ENCODE data around the gene FAM170B.

DNA sequence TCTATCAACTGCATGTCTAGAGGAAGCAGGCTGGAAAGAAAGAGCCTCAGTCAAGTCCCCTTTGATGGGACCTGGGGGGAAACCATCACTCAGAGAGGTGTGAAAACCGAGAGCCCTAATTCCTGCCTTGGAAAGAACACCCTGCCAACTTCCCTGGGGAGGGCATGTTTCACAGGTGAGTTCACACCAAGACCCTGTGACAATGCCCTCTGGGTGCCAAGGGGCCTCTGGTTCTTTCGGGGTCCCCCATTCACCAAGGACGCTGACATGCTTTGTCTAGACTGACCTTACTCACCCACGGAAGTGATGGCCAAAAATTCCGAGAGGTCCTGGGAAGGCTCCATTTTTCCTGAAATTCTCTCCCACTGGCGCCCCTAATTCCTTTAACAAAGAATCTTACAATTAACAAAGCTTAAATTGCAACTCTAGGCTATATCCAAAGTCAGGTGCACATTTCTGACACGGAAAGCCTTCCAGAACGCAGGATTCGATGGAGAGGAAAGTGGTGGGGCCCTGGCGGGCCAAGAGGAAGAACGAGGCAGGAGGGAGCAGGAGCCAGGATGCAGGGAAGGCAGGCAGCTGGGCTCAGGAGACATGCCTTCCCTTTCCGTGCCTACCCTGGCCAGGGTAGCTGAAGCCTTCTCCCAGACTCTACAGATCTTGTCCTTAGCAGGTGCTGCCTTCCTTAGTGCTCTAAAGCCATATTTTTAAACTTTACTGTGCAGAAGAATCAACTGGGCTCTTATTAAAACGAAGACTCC is 42.2 kb downstream of the FAM170B start:
- TF ChIP-seq POLR2A (IDR thresholded peaks at IDR 0.05), result no peak
- TF ChIP-seq, protein P1, sequence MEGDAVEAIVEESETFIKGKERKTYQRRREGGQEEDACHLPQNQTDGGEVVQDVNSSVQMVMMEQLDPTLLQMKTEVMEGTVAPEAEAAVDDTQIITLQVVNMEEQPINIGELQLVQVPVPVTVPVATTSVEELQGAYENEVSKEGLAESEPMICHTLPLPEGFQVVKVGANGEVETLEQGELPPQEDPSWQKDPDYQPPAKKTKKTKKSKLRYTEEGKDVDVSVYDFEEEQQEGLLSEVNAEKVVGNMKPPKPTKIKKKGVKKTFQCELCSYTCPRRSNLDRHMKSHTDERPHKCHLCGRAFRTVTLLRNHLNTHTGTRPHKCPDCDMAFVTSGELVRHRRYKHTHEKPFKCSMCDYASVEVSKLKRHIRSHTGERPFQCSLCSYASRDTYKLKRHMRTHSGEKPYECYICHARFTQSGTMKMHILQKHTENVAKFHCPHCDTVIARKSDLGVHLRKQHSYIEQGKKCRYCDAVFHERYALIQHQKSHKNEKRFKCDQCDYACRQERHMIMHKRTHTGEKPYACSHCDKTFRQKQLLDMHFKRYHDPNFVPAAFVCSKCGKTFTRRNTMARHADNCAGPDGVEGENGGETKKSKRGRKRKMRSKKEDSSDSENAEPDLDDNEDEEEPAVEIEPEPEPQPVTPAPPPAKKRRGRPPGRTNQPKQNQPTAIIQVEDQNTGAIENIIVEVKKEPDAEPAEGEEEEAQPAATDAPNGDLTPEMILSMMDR (IDR thresholded peaks at IDR 0.05 in 4 of 5, conservative IDR thresholded peaks at IDR 0.05 in 1 of 5), result no peak

All from gastrocnemius medialis (tissue), 4 donors.